RCC 7860 (cell line): ENCODE measurements around the gene RNF113B.
A peak's percentile ranks its signal among the peaks of the same experiment; 100 is the strongest.

Experiments
- DNase-seq: peaks from one replicate; pipeline ENCODE4 v3.0.0-alpha.2; 2015; ENCODE audit warnings: low spot score
- FAIRE-seq: peaks from 2 replicates; lab custom pipeline; 2012; peaks lifted over from hg19 to GRCh38; lab: Jason Lieb, UNC

RNF113B gene

DNA sequence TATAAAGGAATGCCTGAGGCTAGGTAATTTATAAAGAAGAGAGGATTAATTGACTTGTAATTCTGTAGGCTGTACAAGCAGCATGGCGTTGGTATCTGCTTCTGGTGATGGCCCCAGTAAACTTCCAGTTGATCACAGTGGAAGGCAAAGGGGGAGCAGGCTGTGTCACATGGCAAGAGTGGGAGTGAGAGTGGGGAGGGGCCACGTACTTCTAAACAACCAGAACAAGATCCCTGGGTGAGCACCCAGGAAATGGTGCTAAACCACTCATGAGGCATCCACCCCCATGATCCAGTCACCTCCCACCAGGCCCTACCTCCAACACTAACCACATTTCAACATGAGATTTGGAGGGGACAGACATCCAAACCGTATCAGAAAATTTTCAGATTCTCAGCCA, 3.0 kb upstream of the RNF113B start:
- no peak for DNase-seq
- no peak for FAIRE-seq

DNA sequence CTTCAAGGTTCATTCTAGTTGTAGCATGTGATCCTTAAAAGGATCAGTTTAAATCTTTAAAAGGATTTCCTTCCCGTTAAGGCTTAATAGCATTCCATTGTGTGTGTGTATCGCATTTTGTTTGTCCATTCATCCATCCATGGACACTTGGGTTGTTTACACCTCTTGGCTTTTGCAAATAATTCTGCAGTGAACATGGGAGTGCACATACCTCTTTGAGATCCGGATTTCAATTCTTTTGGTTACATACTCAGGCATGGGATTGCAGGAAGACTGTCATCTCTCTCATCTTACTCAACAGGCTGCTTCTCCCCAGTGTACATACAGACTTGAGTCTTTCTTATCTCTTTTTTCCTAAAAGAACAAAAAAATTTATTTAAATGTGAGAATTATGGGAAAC, 1.2 kb downstream of the RNF113B start:
- DNase-seq (no peak), FAIRE-seq (no peak)

DNA sequence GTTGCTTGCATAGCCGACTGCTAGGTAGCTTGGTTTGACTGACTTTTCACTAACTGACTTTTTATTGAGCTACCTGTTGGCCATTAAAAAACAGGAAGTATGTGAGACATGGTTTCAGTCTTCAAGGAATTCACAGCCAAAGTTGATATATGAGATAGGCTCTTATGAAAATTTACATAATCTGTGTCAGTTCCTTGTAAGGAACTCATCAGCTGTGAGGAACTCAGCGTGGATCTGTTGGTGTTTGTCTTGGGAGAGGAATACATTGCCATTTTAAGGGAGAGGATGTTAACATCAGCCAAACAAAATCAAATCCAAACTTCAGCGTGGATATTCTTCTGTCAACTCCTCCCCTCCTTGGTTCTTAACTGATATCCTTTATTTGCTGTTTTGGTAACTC, 2.0 kb downstream of the RNF113B start:
- no peak for FAIRE-seq
- no peak for DNase-seq

DNA sequence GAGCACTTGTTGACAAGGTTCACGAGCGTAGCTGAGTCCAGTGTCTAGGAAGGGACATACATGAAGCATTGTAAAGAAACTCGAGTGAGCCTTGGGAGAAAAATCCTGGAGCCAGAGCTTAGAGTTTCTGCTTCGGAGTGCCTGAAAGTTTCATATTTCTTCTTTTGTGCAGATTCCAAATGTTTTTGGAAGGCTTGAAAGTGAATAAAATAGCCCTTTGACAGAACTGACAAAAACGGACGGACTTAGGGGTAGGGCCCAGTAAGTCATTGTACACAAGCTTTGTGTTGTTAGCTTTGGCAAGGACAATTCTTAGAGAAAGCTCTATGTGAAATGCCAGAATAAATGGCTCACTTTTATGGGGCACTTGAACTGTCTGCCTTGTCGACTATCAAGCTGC, 2.8 kb downstream of the RNF113B start:
- FAIRE-seq, result no peak
- no peak for DNase-seq

DNA sequence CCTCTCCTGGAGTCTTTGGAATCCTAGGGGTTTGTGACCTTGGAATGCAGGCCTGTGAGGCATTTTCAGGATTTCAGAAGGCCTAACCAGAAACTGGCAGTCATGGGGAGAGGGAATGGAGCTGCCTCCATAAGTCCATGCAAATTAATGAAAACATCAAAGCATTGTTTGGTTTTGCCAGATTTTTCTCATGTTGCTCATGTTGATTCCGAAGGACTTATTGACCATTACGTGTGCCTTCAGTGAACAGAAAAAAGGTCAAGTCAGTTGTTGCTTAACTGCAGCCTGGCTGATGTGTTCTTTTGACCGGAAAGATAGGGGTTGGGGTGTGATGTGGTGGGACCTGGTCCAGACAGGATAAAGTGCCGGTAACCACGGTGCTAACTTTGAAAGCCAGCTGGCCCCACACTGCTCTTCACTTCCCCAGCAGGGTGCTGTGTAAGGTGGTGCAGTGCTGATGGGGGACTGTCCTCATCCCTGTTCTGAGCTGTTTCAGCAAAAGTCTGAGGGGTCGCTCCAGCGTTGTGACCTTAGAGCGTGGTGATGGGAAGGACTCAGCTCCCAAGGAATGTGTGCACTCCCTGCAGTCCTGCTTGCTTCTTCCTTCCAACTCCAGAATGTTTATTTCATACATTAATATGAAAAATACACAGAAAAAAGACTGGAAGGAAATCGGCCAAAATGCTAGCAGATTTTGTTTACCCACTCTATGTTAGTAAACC, 3.5 kb downstream of the RNF113B start:
- DNase-seq, result peak; percentile 57
- FAIRE-seq, result peak; percentile 66

DNA sequence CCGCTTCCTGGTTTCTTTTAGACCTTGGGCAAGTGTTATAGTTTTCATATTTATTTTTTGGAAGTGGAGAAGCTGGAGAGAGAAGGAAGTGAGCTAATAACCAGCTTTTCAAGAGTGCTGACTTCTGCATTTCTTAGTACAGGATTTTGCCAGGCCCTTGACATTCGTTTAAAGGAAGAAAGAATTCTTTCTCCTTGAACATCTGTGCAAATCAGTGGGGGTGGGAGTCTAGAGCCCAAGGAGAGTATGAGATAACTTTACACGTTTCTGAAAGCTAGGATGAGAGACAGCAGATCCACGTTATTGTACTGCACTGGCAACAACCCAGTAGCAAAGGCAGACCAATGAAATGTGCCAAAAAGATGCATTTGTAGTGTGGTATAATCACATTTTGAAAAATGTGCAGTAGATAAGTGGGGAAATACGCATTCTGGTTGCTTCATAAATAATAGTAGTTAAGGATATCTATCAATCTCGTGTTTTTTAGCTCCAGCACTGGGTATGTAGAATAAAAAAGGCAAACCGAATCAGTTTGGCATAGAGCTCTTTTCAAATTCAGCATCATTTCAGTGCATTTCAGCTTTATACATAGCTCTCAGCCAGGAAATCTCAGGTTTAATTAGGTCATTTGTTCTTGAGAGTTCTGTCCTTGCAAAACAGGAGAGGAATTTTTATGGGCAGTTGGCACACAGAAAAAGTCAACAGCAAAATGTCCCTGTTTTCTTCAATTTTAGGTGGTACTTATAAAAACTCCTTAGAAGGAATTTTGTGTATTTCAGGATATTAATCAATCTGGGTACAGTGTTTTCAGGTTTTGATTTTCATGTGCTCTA, 4.3 kb downstream of the RNF113B start:
- FAIRE-seq (no peak), DNase-seq (no peak)

DNA sequence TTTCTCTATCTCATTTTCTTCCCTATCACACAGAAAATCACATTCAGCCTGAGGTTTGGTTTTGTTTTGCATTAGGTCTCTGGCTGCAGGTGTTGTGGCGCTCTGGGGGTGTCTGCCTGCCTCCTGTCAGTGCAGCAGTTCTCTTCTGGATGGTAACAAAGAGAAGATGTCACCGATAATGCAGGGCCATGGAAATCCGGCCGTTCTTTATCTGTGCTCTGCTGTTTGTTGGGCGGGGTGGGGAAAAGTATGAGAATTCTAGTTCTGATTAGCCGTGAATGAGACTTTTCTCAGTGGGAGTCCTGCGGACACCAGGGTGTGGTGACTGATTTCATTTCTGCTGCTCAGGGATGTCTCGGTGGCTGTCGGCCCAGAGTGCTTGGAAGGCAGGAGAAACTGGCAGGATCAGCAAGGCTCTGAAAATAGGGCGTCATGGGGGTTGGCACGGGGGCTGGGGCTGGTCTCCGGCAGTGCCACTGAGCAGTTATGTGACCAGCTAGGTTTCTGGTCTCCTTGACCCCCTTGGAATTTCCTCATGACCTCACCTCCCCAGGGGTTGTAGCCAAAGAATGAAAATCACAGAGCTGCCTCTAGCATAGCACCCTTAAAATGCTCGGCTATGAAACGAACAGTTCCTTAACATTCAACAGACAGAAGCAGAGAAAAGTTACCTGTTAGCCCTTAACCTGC, 5.0 kb downstream of the RNF113B start:
- peak; percentile 63 for DNase-seq

DNA sequence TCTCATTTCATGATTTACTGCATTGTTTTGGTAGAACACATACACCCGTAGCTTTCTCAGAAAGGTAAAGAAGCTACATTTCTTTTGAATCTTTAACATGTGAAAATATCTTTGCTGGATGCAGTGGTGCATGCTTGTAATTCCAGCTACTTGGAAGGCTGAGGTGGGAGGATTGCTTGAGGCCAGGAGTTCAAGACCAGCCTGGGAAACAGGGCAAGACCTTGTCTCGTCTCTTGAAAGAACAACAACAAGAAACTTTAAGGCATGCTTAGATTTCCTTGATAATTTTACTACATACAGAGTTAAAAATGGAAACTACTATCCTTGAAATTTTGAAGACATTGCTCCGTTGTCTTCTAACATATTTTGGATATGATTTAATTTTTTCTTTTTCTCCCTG, 7.7 kb downstream of the RNF113B start:
- FAIRE-seq (no peak), DNase-seq (no peak)

More for the DNA sequence above, 5.0 kb downstream of the RNF113B start:
- peak; percentile 67 for FAIRE-seq

DNA sequence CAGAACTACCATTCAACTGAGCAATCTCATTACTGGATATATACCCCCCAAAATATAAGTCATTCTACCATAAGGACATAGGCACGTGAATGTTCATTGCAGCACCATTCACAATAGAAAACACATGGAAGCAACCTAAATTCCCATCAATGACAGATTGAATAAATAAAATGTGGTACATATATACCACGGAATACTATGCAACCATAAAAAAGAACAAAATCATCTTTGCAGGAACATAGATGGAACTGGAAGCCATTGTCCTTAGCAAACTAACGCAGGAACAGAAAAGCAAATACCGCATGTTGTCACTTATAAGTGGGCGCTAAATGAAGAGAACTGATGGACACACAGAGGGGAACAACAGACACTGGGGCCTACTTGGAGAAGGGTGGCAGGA, 14.1 kb downstream of the RNF113B start:
- DNase-seq (no peak), FAIRE-seq (no peak)

DNA sequence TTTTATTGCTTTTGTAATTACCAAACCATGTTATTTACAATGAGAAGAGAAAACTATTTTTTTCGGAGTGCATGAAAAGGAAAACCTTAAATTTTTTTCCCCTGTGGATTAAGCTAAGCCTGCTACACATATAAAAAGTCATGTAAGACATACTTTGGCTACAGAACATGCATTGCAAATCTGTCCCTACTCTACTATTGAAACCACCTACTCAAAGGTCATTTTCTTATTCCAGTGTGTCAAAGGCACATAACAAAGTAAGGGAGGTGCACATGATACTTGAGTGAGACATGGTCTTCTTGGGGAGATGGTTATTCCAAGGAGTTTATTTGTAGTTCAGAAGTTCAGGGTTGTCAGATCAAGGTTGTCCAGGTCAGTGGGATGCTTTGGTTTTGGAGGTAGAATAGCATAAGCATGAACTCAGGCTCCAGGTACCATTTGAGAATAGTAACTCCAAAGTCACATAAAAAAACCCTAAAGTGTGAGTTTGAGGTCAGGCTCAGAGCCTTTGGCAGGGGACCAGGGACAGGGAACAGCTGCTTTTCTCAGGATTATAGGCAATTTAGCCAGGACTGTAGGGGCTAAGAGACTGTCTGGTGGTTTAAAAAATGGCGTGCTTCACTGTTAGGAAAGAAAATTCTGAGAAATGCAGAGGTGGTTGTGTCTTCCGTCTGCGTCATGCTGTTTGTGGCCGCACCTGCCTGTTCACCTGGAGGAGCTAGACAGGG, 18.7 kb downstream of the RNF113B start:
- no peak for DNase-seq
- no peak for FAIRE-seq

DNA sequence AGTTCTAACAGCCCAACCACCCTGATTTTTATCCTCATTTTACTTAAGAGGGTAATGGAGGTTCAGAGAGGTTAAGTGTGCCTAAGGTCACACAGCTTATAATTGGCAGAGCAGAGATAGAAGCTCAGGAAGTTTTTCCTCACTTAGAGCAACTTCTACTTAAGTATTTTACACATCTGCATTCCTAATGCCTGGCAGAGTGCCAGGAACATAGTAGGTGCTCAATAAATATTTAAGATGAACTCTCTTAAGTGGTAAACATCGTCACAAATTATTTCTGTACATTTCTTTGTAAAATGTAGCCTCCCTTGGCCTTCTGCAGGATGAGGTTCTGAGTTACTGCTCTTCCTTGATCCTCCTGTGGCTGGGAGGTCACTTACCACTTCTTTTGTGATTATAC, 19.5 kb downstream of the RNF113B start:
- FAIRE-seq, result no peak

DNA sequence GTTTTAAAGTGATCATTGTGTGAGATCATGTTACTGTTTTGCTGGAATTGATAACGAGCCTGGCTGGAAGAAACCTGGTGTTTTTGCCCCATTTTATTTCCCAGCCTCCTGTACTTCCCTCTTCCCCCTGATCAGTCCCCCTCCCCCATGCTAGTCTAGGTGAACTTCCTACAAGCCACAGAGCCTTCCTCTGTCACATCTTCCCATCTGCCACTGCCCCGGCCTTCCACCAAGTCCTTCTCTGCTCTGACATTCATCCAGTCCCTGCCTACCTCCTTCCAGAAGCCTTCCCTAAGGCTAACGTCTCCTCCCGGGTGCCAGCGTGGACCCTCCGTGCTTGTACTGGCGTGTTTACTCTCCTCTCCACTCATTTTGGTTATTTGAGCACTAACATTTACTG, 19.9 kb downstream of the RNF113B start:
- no peak for FAIRE-seq
- DNase-seq, result no peak

More for the DNA sequence above, 19.5 kb downstream of the RNF113B start:
- no peak for DNase-seq

DNA sequence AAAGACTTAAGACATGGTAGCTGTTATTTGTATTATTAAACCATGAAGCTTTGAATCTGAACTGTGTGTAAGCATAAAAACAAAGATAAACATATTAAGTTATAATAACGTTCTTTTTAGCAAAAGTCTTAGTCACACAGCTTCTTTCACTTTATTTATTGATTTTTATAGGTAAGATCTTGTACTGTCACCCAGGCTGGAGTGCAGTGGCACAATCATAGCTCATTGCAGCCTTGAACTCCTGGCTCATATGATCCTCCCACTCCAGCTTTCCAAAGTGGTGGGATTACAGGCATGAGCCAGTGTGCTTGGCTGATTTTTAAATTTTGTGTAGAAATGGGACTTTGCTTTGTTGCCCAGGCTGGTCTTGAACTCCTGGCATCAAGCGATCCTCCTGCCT, 20.8 kb downstream of the RNF113B start:
- no peak for FAIRE-seq

DNA sequence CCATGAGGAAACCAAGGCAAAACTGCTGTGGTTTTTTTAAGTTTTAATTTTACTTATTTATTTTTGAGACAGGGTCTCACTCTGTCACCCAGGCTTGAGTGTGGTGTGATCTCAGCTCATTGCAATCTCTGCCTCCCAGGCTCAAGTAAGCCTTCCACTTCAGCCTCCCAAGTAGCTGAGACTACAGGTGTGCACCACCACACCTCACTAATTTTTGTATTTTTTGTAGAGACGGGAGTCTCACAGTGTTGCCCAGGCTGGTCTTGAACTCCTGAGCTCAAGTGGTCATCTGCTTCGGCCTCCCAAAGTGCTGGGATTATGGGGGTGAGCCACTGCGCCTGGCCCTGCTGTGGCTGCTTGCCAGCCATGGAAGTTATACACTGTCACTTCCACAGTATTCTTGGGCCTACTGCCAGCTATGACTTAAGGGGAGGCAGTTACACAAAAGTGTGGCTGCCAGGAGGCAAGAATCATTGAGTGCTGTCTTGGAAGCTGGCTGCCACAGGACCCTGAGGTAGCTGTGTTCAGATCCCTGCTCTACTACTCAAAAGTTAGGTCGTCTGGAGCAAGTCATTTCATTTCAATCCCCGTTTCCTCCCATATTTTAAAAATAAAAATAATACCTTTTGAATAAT, 21.5 kb downstream of the RNF113B start:
- FAIRE-seq, result no peak
- peak; percentile 49 for DNase-seq

More for the DNA sequence above, 20.8 kb downstream of the RNF113B start:
- no peak for DNase-seq

DNA sequence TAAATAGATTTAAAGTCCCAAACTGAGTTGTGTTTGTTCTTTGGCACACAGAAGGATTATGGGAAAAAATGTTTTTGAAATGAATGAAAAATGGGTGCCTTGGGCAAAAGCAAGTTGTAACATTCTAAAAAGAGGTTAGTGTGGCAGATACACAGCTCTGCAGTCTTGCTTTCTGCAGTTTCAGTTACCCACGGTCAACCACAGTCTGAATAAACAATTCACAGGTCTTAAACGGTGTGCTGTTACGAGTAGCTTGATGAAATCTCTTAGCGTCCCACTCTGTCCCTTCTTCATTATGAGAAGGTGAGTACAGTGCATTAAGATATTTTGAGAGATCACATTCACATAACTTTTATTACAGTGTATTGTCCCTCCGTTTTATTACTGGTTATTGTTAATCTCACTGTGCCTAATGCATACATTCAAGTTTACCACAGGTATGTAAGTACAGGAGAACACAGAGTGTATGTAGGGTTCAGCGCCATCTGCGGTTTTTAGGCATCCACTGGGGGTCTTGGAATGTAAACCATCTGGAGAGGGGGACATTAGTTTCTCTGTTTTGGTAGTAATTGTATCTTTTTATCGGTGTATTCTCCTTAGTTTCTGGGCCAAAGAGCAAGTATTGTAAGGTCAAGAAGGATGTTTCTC, 26.1 kb downstream of the RNF113B start:
- DNase-seq (no peak), FAIRE-seq (no peak)

DNA sequence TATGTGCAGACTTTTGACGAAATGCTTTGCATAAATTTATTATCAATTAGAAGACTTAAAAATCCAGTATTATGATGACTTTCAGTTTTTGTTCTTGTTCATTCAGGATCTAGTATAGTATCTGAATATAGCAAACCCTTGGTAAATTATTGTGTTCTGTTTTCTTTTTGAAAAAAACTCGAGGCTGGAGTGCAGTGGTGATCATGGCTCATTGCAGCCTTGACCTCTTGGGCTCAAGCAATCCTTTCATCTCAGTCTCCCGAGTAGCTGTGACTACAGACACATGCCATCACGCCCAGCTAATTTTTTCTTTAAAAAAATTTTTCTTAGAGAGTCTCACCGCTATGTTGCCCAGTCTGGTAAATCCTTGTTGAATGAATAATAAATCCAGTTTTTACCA, 29.5 kb downstream of the RNF113B start:
- no peak for DNase-seq
- peak; percentile 35 for FAIRE-seq

DNA sequence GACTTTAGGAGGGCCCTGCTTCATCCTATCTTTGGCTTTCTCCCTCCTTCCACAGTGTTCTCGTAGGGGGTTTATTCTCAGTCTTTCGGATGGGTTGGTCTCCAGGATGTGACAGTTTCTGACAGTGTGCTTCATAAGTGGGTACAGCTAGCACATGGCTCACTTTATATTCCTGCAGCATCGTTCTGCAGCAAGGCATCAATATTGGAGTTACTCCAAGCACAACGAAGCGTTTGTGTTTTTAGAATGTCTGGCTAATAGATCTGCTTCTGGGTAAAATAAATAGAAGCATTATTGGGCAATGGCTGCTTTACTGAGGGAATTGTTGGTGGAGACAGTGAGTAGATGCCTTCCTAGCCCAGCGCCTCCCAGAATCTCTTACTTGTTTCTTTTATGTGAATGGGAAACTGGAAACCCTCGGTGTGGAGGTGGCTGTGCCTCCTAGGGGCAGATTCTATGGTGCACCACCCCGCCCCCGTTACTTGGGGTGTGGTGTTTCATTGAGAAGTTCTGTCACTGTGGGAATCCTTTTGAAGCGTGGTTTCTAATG, 32.2 kb downstream of the RNF113B start:
- DNase-seq (peak; percentile 29), FAIRE-seq (peak; percentile 35)

DNA sequence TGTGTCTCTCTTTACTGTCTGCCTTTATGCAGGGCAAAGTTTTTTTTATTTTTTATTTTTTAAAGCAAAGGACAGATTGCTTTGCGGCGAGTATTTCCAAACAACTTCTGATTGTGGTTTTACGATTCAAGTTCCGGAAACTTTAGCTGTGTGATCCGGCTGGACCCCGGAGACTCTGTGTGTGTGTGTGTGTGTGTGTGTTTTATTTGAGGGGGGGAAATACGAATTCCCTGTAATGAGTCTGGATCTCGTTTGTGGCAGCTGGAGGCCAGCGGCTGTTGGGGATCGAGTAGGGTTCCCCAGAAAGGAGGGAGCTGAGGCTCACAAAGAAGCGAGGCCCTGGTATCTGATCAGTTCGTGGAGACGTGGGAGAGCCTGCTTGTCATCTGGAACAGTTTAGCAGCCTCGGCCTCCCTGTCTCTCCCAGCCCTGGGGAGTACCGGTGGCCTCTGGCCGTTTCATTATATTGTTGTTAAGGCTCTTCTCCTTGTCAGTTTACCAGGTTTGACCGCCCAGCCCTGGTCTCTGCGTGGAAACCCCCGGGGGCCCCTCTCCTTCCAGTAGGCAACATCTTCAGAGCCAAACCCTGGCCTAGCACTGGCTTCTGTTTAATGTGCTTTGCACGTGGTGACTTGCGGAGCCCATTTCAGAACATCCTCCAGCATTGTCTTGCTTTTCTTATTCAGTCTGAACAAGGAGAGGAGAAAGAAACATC, 32.9 kb downstream of the RNF113B start:
- no peak for DNase-seq
- FAIRE-seq, result no peak

DNA sequence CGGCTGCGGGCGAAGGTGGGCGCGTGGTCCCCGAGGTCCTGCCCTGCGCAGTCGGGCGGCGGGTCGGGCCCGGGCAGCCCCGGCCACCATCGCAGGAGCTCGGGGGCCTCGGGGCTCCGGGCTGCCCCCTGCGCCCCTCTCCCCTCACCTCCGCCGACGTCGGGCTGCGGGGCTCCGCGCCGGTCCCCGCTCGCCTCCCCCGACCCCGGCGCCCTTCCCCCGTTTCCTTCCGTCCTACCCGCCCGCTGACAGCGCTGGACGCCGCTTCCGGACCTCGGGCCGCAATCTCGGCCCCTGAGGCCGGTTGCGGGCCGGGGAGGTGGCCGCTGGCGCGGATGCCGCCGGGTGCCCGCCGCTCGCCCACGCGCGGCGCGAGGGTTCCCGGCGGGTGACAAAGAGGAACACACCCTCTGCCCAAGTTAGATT, 33.5 kb downstream of the RNF113B start:
- FAIRE-seq, result no peak
- DNase-seq, result no peak
